Ishikawa (cell line): Measurements from ENCODE around the gene PTPRM.

Experiments used
- CEBPB ChIP-seq: IDR thresholded peaks from 2 replicates; pipeline ENCODE4 v1.6.1; 2012
- CREB1 ChIP-seq: IDR thresholded peaks from 2 replicates; pipeline ENCODE4 v1.6.1; 2012; ENCODE audit warnings: low read depth
- EGR1 ChIP-seq: IDR thresholded peaks from 2 replicates; pipeline ENCODE4 v1.6.1; 2012
- EP300 ChIP-seq: IDR thresholded peaks from 2 replicates; pipeline ENCODE4 v1.6.1; 2012; ENCODE audit warnings: borderline replicate concordance
- FOXM1 ChIP-seq: IDR thresholded peaks from 2 replicates; pipeline ENCODE4 v1.6.1; 2012; ENCODE audit warnings: low read depth, borderline replicate concordance
- MAX ChIP-seq: IDR thresholded peaks from 2 replicates; pipeline ENCODE4 v1.6.1; 2012
- NFIC ChIP-seq: IDR thresholded peaks from 2 replicates; pipeline ENCODE4 v1.6.1; 2012
- RAD21 ChIP-seq: IDR thresholded peaks from 2 replicates; pipeline ENCODE4 v1.6.1; 2012; ENCODE audit warnings: low read depth
- REST ChIP-seq: IDR thresholded peaks from 2 replicates; pipeline ENCODE4 v1.6.1; 2012; ENCODE audit warnings: low read depth, mild to moderate bottlenecking
- TAF1 ChIP-seq: IDR thresholded peaks from 2 replicates; pipeline ENCODE4 v1.6.1; 2012; ENCODE audit warnings: low read depth, mild to moderate bottlenecking
- TEAD4 ChIP-seq: IDR thresholded peaks from 2 replicates; pipeline ENCODE4 v1.6.1; 2012
- USF1 ChIP-seq: IDR thresholded peaks from 2 replicates; pipeline ENCODE4 v1.6.1; 2012
- YY1 ChIP-seq: IDR thresholded peaks from 2 replicates; pipeline ENCODE4 v1.6.1; 2012; ENCODE audit warnings: low read depth

GRCh38 chr18:7749510-7749981 is 182.4 kb downstream of the PTPRM start:
- no peak for TF ChIP-seq EP300
- TF ChIP-seq REST, result no peak
- no peak for TF ChIP-seq TAF1
- TF ChIP-seq NFIC, result no peak
- TF ChIP-seq RAD21, result no peak
- no peak for TF ChIP-seq CEBPB
- TF ChIP-seq TEAD4, result no peak
- TF ChIP-seq EGR1, result no peak
- TF ChIP-seq MAX, result no peak
- TF ChIP-seq CREB1, result no peak
- no peak for TF ChIP-seq YY1
- TF ChIP-seq FOXM1, result no peak
- no peak for TF ChIP-seq USF1
